Fibroblast of lung (primary cell): ENCODE results near the gene ASIC2. TPM values are rescaled to one million over a fixed set of nuclear protein-coding genes. Genes with fewer than 3 reads are reported as not detected.

ENCODE experiments used
- DNase-seq, 2 donors: peaks; one replicate each; pipeline versions ENCODE4 v3.0.0 to v3.0.0-alpha.2; 2010; ENCODE audit warnings: low read depth in 2 of 2
- H2AFZ ChIP-seq: 2 replicates; pipeline ENCODE4 v1.5.1; 2012; ENCODE audit warnings: low read length, control low read depth, inconsistent platforms
- H3K27ac ChIP-seq: 2 replicates; pipeline ENCODE4 v1.5.1; 2011; ENCODE audit warnings: low read length, control low read depth; ENCODE audit not compliant: insufficient read depth
- H3K27me3 ChIP-seq: 2 replicates; pipeline ENCODE4 v1.5.1; 2011; ENCODE audit warnings: mild to moderate bottlenecking, low read length; ENCODE audit not compliant: control insufficient read depth, insufficient read depth
- H3K36me3 ChIP-seq: 2 replicates; pipeline ENCODE4 v1.5.1; 2011; ENCODE audit warnings: low read length; ENCODE audit not compliant: control insufficient read depth, insufficient read depth
- H3K4me1 ChIP-seq: 2 replicates; pipeline ENCODE4 v1.5.1; 2011; ENCODE audit warnings: low read length; ENCODE audit not compliant: control insufficient read depth, insufficient read depth; ENCODE audit errors: extremely low read depth
- H3K4me2 ChIP-seq: 2 replicates; pipeline ENCODE4 v1.5.1; 2011; ENCODE audit warnings: low read length, control low read depth; ENCODE audit not compliant: insufficient read depth; ENCODE audit errors: extremely low read depth
- H3K4me3 ChIP-seq, 4 experiments: fragments of 200-600 bp in 1 of 4; sonication (generic) in 1 of 4; replicated peaks in 1 of 4; 2 replicates each; pipeline ENCODE4 v1.5.1; 2011 to 2016; ENCODE audit warnings: low read length in 4 of 4, low read depth in 3 of 4, mild to moderate bottlenecking in 3 of 4, control low read depth in 2 of 4, inconsistent platforms in 1 of 4, mixed read lengths in 1 of 4; ENCODE audit not compliant: insufficient read depth in 1 of 4; ENCODE audit errors: control extremely low read depth in 1 of 4
- H3K79me2 ChIP-seq: 2 replicates; pipeline ENCODE4 v1.5.1; 2012; ENCODE audit warnings: mild to moderate bottlenecking, low read length, inconsistent platforms; ENCODE audit not compliant: control insufficient read depth, insufficient read depth
- H3K9ac ChIP-seq: 2 replicates; pipeline ENCODE4 v1.5.1; 2011; ENCODE audit warnings: mild to moderate bottlenecking, low read length, control low read depth; ENCODE audit not compliant: insufficient read depth
- H3K9me3 ChIP-seq: 2 replicates; pipeline ENCODE4 v1.5.1; 2012; ENCODE audit warnings: low read depth, low read length; ENCODE audit not compliant: control insufficient read depth, insufficient read depth
- H4K20me1 ChIP-seq: 2 replicates; pipeline ENCODE4 v1.5.1; 2011; ENCODE audit warnings: low read length; ENCODE audit not compliant: control insufficient read depth, insufficient read depth; ENCODE audit errors: extremely low read depth
- EZH2 ChIP-seq: IDR thresholded peaks from 2 replicates; pipeline ENCODE4 v1.5.1; 2012; ENCODE audit warnings: low read length, control low read depth, mild to moderate bottlenecking; ENCODE audit errors: missing control alignments
- polyA plus RNA-seq, 2 donors: library from polyadenylated mRNA; depleted of rRNA in 1 of 2; stranded (reverse) in 1 of 2; unstranded in 1 of 2; fragments of >200 nt; gene quantifications; 2 replicates each; pipeline ENCODE4 v1.2.1, GENCODE V29; 2011 to 2012; ENCODE audit warnings: missing spikeins in 1 of 2
- total RNA-seq: library from RNA; depleted of rRNA; stranded (reverse); fragments of >200 nt; gene quantifications from 2 replicates; pipeline ENCODE4 v1.2.1, GENCODE V29; 2014
- TF ChIP-seq, protein P1 (sequence below), 2 donors: IDR thresholded peaks in 1 of 2; conservative IDR thresholded peaks in 1 of 2; 1 replicate in 1 of 2; 2 replicates in 1 of 2; pipeline ENCODE4 v1.5.1; 2011 to 2012; ENCODE audit warnings: low read length in 2 of 2, control low read depth in 1 of 2, inconsistent platforms in 1 of 2, low read depth in 1 of 2, mild to moderate bottlenecking in 1 of 2

ASIC2 gene
- total and polyA plus RNA-seq, 2 donors (not counting 1 experiment from before 2014, with no cell fraction given), result 0.08 to 0.50 TPM

DNA sequence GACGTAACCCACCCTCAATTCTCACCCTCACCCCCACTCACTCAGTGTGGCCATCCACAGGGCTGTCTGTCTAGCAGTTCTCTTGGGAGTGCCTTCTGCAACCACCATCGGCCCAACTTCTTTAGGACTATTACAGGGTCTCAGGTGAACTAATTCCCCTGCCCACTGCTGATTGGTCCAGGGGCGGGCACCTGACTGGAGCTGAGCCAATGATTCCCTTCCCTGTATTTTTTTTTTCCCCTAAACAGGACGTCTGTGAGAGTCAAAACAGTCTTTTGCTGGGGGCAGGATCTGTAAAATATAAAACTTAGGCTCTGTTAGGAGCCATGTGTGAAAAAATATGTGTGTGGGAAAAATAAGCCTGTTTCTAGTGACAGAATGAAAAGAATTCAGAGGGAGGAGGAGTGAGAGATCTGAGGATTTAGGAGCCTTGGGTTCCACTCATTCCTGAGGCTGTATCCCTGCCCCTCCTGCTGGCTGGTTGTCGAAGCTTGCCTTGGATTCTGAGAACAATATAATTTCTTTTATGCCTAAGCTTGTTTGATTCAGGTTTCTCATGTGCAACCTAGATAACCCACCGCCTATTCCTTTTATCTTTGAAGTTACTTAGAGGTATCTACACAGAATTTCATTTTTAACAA lies 186.4 kb downstream of the ASIC2 start:
- Histone ChIP-seq H4K20me1 (no peaks in the 10 kb centered on the region), H3K27ac (no peak overlapping the region), H3K4me1 (no peaks in the 10 kb centered on the region), H2AFZ (no peak overlapping the region), H3K36me3 (no peaks in the 10 kb centered on the region), H3K4me3 (no peak overlapping the region), H3K9ac (no peak overlapping the region), H3K27me3 (no peaks in the 10 kb centered on the region), H3K4me2 (no peak overlapping the region), H3K9me3 (no peaks in the 10 kb centered on the region), H3K79me2 (no peaks in the 10 kb centered on the region)
- TF ChIP-seq, protein P1, sequence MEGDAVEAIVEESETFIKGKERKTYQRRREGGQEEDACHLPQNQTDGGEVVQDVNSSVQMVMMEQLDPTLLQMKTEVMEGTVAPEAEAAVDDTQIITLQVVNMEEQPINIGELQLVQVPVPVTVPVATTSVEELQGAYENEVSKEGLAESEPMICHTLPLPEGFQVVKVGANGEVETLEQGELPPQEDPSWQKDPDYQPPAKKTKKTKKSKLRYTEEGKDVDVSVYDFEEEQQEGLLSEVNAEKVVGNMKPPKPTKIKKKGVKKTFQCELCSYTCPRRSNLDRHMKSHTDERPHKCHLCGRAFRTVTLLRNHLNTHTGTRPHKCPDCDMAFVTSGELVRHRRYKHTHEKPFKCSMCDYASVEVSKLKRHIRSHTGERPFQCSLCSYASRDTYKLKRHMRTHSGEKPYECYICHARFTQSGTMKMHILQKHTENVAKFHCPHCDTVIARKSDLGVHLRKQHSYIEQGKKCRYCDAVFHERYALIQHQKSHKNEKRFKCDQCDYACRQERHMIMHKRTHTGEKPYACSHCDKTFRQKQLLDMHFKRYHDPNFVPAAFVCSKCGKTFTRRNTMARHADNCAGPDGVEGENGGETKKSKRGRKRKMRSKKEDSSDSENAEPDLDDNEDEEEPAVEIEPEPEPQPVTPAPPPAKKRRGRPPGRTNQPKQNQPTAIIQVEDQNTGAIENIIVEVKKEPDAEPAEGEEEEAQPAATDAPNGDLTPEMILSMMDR (conservative IDR thresholded peaks at IDR 0.05 in 1 of 2, IDR thresholded peaks at IDR 0.05 in 1 of 2; ENCODE audit: low read depth in 1 of 2, low read length in 2 of 2), result no peak
- no peak for TF ChIP-seq EZH2
- DNase-seq, result peak in 1 of 2 donors; percentile 55

DNA sequence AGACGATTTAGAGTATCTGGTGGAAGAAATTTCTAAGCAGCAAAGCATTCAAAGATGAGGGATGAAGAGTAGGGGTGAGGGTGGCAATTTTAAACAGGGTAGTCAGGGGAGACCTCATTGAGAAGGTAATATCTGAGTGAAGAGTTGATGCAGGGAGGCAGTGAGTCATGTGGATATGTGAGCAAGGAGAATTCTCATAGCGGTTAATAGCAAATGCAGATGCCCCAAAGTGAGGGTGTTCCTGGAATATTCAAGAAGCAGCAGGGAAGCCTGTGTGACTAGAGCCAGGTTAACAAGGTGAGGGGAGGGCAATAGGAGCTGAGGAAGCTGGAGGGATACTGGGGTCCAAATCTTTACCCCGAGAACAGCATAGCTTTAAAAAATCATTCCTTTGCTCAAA lies 187.2 kb downstream of the ASIC2 start:
- Histone ChIP-seq H3K36me3 (no peaks in the 10 kb centered on the region), H2AFZ (no peak overlapping the region), H3K9me3 (no peaks in the 10 kb centered on the region), H3K4me3 (no peak overlapping the region), H3K4me2 (no peak overlapping the region), H3K79me2 (no peaks in the 10 kb centered on the region), H4K20me1 (no peaks in the 10 kb centered on the region), H3K27ac (no peak overlapping the region), H3K9ac (no peak overlapping the region), H3K27me3 (no peaks in the 10 kb centered on the region), H3K4me1 (no peaks in the 10 kb centered on the region)
- TF ChIP-seq, protein P1 (conservative IDR thresholded peaks at IDR 0.05 in 1 of 2, IDR thresholded peaks at IDR 0.05 in 1 of 2; ENCODE audit: low read depth in 1 of 2, low read length in 2 of 2), result no peak
- no peak for TF ChIP-seq EZH2
- no peak for DNase-seq

DNA sequence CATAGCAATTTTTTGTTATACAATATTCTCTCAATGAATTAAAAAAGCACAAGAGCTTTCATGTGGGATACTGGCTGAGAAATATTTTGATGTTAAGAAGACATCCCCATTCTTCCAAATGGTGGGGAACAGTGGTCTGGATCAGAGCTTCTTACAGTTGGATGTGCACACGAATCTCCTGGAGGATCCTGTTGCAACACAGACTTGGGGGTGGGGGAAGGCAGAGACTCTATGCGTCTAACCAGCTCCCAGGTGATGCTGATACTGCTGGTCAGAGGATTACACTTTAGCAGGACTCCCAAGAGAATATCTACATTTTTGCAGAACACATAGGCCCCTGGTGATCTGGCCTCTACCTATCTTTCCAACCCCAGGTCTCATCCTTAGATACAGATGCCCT lies 193.2 kb downstream of the ASIC2 start:
- no peak for DNase-seq
- Histone ChIP-seq H3K36me3 (no peaks in the 10 kb centered on the region), H3K4me3 (no peak overlapping the region), H4K20me1 (no peaks in the 10 kb centered on the region), H3K4me2 (no peak overlapping the region), H3K9ac (no peak overlapping the region), H2AFZ (no peak overlapping the region), H3K4me1 (no peaks in the 10 kb centered on the region), H3K27me3 (no peaks in the 10 kb centered on the region), H3K27ac (no peak overlapping the region), H3K79me2 (no peaks in the 10 kb centered on the region), H3K9me3 (no peaks in the 10 kb centered on the region)
- no peak for TF ChIP-seq EZH2
- TF ChIP-seq, protein P1 (conservative IDR thresholded peaks at IDR 0.05 in 1 of 2, IDR thresholded peaks at IDR 0.05 in 1 of 2; ENCODE audit: low read depth in 1 of 2, low read length in 2 of 2), result no peak
